ENCODE data around the gene SLC19A1.

GRCh38 chr21:45458281-45459170, 83.7 kb downstream of the SLC19A1 start:
- TF ChIP-seq CTCF (IDR thresholded peaks at IDR 0.05 in 4 of 5, conservative IDR thresholded peaks at IDR 0.05 in 1 of 5), result no peak
- no peak for TF ChIP-seq POLR2A (IDR thresholded peaks at IDR 0.05)
